ENCODE results near the gene RAB36.

GRCh38 chr22:23122216-23122957 is 22.9 kb upstream of the RAB36 start:
- TF ChIP-seq POLR2A (IDR thresholded peaks at IDR 0.05; ENCODE audit: low read depth) = no peak
- no peak for TF ChIP-seq CTCF (IDR thresholded peaks at IDR 0.05)
- no peak for TF ChIP-seq POLR2AphosphoS5 (IDR thresholded peaks at IDR 0.05)

Data from esophagus muscularis mucosa (tissue), 3 donors.